NCI-H524 treated with DMSO at 0.1 percent for 48 hours (cell line): ENCODE results near the gene TSPAN13.

Experiments used
- DNase-seq: peaks from one replicate; lab custom pipeline; 2025; lab: John Stamatoyannopoulos, UW

Gene TSPAN13

DNA sequence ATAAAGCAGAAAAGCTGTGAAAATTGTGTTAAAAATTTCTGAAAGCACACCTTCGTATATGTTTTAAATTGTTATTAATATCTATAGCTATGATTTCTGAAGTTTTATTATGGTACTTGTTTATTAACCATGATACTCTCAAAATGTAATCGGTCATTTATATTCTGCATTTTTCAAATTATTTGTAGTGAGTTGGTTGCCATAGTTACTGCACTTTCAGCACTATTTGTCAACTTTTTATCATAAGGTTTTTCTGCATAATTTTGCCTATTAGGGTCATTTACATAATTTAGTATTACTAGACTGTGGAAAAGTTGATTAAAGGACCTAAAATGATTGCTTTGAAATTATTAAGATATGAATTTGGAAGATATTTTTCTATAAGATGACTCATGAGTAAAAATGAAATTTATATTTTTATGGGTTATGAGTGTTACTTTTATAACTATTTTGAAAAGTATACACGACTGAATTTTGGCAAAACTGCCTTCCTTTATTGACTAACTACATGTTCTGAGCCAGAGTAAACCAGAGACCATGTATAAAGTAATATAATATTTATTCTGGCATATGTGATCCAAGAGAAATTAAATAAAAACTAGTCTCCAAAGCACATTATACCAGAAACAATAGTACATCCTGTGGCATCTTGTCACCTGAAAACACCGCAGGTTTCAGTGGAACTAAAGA lies 59.1 kb downstream of the TSPAN13 start:
- no peak for DNase-seq

DNA sequence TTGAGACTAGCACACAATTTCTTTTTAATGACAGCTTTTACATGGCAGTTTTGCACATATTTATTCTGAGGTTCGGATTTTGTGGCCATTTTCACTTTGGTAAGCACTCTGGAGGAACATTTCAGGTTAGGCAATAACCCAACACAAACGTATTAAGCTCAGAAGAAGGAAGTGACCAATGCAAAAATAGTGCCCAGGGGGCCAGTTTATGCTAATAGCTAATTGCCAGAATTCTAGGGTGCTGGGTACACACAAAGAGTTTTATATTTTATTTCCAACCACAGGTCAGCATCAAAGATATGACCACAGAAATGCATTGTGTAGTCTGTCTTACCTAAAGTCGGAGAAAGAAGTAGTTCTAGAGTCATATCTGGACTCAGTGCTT lies 59.7 kb downstream of the TSPAN13 start:
- no peak for DNase-seq

DNA sequence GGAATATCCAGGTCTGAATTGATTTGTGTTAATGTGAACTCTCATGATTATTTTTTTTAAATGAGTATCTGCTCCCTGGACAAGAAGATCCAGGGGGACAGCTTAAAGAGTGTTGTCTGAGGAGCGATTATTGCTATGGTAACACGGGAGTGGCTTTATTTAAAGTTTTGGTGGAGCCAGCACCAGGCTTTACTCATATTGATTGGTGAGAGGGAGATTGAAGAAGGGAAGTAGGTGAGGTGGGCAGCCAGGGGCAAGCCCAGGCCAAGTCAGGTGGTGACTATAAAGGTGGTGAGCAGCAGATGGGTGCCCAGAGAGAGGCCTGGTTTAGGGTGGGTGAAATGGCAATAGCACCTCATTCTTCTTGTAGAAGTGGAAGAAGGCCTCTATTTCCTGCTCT lies 61.4 kb downstream of the TSPAN13 start:
- DNase-seq: no peak

DNA sequence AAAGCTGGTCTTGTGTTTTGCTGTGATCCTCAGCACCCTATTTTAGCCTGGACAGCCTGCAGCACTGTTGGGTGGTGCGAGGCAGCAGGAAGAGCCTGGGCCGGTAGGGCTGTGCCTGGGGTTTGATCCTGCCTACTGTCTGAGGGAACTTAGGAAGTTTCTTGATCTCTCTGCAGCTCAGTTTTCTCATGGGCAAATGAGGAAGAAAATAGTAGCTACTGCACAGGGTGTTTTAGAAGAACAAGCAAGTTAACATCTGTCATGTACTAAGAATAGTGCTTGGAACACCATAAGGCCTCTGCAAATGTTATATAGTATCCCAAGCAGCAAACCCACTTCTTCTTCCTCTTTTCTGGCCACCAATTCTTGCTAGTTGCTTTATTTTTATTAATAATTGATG lies 63.3 kb downstream of the TSPAN13 start:
- DNase-seq: no peak

DNA sequence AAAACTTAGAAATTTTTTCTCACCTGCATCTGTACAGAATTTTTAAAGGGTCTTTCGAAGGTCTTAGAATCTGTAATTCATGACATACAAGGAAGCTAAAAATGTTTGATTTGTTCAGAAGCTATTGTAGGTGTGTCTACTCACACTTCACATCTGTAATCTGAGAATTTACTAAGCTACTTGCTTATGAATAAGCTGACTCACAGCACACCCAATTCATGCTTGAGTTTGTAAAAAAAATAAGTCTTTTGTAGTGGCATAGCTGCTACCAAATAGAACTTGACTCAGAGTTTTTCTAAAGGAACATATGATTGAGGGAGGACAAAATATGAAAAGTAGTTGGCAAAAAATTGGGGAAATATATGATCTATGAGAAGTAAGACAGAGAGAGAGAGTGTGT lies 64.0 kb downstream of the TSPAN13 start:
- no peak for DNase-seq

DNA sequence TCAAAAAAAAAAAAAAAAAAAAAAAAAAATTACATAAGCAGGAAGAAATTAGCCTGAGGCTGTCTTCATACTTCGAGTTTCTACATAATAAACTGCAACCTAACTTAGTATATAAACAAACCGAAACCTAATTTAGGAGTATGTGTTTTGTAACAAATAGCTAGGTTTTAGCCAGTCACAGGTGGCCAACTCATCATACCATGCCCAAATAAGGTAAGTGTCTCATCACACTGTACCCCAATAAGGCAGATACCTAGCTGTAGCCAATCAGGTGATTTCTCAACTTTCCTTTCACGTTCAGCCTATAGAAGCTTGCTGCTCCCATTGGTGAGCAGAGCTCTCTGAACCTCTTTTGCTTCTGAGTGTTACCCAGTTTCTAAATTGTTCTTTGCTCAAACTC lies 65.2 kb downstream of the TSPAN13 start:
- DNase-seq: no peak

DNA sequence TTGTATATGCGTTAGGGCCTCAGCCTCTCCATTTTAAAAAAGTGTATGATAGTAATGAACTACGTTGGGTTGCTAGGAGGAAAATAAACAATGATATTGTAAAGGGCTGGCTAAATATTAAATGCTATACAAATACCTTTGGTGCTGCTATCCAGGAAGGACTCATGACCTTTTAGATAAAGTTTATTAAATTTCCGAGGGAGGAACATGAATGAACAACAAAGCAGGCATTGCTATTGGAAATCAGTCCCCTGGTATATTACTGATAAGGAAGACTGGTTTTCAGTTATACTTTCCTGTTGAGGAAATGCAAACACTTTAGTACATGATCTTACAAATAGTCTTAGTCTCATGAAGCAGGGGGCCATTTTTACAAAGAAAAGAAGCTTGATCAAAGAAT lies 68.5 kb downstream of the TSPAN13 start:
- DNase-seq: no peak

DNA sequence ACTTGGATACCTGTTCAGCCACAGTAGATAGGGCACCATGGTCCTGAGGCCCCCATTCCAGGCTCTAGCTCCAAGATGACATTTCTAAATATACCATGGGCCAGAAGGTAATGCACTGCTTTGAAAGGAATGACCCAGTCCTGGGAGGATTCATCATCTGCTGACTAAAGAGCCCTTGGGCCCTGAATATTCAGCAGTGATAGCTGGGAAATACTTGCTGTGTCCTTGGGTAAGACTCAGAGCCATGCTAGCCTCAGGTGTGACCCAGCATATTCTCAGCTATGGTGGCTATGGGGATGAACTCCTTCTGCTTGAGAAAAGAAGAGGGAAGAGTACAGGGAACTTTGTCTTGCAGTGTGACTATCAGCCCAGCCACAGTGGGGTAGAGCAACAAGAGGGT lies 72.5 kb downstream of the TSPAN13 start:
- DNase-seq: no peak

DNA sequence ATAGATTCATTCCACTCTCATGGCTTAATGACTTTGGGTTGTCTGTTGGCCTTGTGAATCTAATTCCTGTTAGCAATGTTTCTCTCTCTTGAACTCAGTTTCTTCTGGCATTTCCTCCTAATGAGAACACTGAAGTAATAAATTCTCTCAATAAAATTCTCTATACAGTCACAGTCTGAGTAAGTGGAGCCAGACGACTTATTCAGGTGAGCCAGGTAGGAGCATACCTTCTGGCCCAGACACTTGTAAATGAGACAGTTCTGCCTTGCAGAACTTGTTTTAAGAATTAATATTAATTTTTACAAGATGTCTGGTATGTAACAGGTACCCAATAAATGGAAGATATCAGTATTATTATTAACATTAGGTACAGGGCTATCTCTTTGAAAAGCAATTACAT lies 79.8 kb downstream of the TSPAN13 start:
- no peak for DNase-seq
